ENCODE data around the gene DYSF. TPM values are rescaled to one million over a fixed set of nuclear protein-coding genes. Genes with fewer than 3 reads are reported as not detected.

DYSF gene
- total and polyA plus RNA-seq, 2 donors: 5.8 to 9.2 TPM

DNA sequence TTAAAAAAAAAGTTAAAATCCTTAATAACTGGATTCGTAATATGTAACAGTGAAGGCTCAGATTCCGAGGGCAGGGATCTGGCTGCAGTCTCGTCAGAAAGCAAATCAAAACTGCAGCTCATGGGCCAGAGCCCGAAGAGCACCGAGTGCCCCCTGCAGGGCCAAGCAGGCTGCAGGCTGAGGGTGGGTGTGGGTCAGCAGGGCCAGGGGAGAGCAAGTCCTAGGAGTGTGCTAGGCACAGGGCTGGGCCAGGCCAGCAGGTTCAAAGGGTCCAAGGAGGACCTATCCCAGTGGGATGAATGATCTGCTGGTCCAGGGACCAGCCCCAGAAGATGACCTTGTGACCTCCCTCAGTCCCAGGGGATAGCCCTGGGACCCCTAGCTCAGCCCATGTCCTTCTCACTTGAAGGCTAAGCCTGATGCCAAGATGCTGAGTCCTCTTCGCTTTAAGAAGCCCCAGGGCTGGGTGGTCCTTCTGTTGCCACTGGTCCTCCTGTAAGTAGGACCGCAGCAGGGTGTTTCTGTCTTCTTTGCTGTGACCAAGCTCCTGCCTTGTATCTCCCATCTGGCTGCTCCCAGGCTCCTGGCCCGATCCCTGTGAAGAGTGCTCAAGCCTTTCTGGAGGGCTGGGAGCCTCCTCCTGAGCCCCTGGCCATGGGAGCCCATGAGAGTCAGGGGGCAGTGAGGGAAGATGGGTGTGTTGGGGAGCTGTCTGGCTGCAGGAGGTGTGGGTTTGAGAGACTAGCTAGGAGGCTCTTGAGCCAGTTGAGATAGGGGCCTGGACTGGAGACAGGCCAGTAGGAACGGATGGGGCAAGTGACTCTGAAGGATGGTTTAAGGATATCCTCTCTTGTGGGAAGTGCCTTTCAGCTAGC lies 150.7 kb downstream of the DYSF start:
- DNase-seq (ENCODE audit: low read depth in 6 of 9, low spot score in 9 of 9): no peak
- H3K36me3 ChIP-seq (ENCODE audit: control insufficient read depth in 2 of 2, insufficient read depth in 2 of 2, low read length in 1 of 2): no peaks in the 10 kb centered on the region
- no peaks in the 10 kb centered on the region for H3K9me3 ChIP-seq (ENCODE audit: control insufficient read depth in 2 of 2, insufficient read depth in 1 of 2, low read length in 1 of 2)
- WGBS: 88% methylated on average over 9 of the region's 9 CpGs
- H3K4me1 ChIP-seq (ENCODE audit: control insufficient read depth in 2 of 2, insufficient read depth in 2 of 2, low read length in 2 of 2): peaks cover 0 to 4% of the 10 kb centered on the region in 2 donors
- H3K27me3 ChIP-seq (ENCODE audit: control insufficient read depth in 2 of 2, insufficient read depth in 1 of 2, low read length in 1 of 2): peaks cover 0 to 2% of the 10 kb centered on the region in 2 donors
- H3K4me3 ChIP-seq (ENCODE audit: low read length in 2 of 2): no peak overlapping the region
- no peak overlapping the region for H3K27ac ChIP-seq (ENCODE audit: low read depth in 1 of 2, low read length in 1 of 2)

DNA sequence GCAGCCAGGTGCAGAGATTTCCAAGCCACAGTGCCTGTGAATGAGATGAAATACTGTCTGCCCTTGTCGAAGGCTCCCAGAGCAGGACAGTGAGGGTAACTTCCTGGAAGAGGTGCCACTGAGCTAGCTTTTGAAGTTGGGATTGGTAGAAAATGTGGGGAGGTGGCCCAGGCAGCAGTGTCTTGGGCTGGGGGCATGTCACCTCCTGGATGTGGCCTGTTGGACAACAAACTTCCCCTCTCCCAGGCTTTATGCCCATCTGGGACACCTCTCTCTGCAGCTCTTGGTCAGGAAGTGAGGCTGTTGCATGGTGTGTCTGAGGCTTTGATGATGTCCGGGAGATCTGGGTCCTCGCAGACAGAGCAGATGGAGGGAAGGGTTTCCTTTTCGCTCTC lies 151.4 kb downstream of the DYSF start:
- no peaks in the 10 kb centered on the region for H3K36me3 ChIP-seq (ENCODE audit: control insufficient read depth in 2 of 2, insufficient read depth in 2 of 2, low read length in 1 of 2)
- 18% methylated on average over 4 of the region's 4 CpGs for WGBS

DNA sequence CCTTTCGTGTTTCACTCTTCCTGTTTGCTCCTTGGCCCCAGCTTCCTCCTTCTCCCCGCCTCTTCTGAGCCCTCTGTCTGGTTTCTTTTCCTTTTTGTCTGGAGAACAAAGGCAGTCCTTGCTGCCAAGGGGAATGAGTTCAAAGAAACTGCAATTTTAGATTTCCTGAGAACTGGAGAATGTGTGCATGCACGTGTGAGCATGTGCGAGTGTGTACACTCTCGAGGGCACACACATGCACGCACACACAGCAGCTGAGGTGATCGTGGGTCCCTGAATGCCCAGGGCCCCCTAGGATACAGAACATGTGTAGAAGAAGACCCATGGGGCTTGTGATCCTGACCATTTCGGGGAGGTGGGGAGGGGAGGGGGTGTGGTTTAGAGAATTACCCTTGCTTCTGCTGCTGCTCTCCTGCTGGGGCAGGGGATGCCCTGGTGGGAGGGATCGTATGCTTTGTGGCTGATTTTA lies 151.8 kb downstream of the DYSF start:
- no peaks in the 10 kb centered on the region for H3K9me3 ChIP-seq (ENCODE audit: control insufficient read depth in 2 of 2, insufficient read depth in 1 of 2, low read length in 1 of 2)
- WGBS: 42% methylated on average over 9 of the region's 9 CpGs
- H3K4me1 ChIP-seq (ENCODE audit: control insufficient read depth in 2 of 2, insufficient read depth in 2 of 2, low read length in 2 of 2): peaks cover 0 to 4% of the 10 kb centered on the region in 2 donors
- peaks cover 0 to 2% of the 10 kb centered on the region in 2 donors for H3K27me3 ChIP-seq (ENCODE audit: control insufficient read depth in 2 of 2, insufficient read depth in 1 of 2, low read length in 1 of 2)
- no peak for DNase-seq (ENCODE audit: low read depth in 6 of 9, low spot score in 9 of 9)
- no peaks in the 10 kb centered on the region for H3K36me3 ChIP-seq (ENCODE audit: control insufficient read depth in 2 of 2, insufficient read depth in 2 of 2, low read length in 1 of 2)
- no peak overlapping the region for H3K4me3 ChIP-seq (ENCODE audit: low read length in 2 of 2)
- no peak overlapping the region for H3K27ac ChIP-seq (ENCODE audit: low read depth in 1 of 2, low read length in 1 of 2)

More for the DNA sequence above, 151.4 kb downstream of the DYSF start:
- Histone ChIP-seq H3K27me3 (ENCODE audit: control insufficient read depth in 2 of 2, insufficient read depth in 1 of 2, low read length in 1 of 2) (peaks cover 0 to 2% of the 10 kb centered on the region in 2 donors), H3K9me3 (ENCODE audit: control insufficient read depth in 2 of 2, insufficient read depth in 1 of 2, low read length in 1 of 2) (no peaks in the 10 kb centered on the region), H3K4me3 (ENCODE audit: low read length in 2 of 2) (no peak overlapping the region), H3K27ac (ENCODE audit: low read depth in 1 of 2, low read length in 1 of 2) (no peak overlapping the region), H3K4me1 (ENCODE audit: control insufficient read depth in 2 of 2, insufficient read depth in 2 of 2, low read length in 2 of 2) (peaks cover 0 to 4% of the 10 kb centered on the region in 2 donors)
- DNase-seq (ENCODE audit: low read depth in 6 of 9, low spot score in 9 of 9): no peak

DNA sequence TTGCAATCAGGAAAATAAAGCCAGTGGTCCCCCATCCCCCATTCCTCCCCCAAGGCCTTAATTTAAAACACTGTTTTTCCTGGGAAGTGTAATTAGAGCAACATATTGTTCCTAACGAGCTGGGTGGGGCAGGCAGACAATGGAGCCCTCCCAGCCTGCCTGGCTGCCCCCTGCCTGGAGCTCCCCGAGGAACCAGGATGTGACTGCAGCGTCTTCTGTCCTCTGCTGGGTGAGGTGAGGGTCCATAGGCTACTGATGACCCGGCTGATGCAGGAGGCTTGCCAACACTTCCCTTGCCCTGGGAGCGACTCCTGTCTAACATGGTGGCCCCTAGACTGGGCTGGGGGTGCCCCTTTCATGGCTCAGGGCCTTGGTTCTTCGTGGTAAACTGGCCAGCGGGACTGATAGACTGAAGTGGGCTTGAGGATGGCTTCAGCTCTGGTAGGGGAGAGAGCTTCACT lies 152.4 kb downstream of the DYSF start:
- no peak for DNase-seq (ENCODE audit: low read depth in 6 of 9, low spot score in 9 of 9)
- no peaks in the 10 kb centered on the region for H3K9me3 ChIP-seq (ENCODE audit: control insufficient read depth in 2 of 2, insufficient read depth in 1 of 2, low read length in 1 of 2)
- peaks cover 0 to 2% of the 10 kb centered on the region in 2 donors for H3K27me3 ChIP-seq (ENCODE audit: control insufficient read depth in 2 of 2, insufficient read depth in 1 of 2, low read length in 1 of 2)
- peaks cover 0 to 4% of the 10 kb centered on the region in 2 donors for H3K4me1 ChIP-seq (ENCODE audit: control insufficient read depth in 2 of 2, insufficient read depth in 2 of 2, low read length in 2 of 2)
- 89% methylated on average over 7 of the region's 7 CpGs for WGBS
- no peak overlapping the region for H3K4me3 ChIP-seq (ENCODE audit: low read length in 2 of 2)
- H3K36me3 ChIP-seq (ENCODE audit: control insufficient read depth in 2 of 2, insufficient read depth in 2 of 2, low read length in 1 of 2): no peaks in the 10 kb centered on the region
- no peak overlapping the region for H3K27ac ChIP-seq (ENCODE audit: low read depth in 1 of 2, low read length in 1 of 2)

DNA sequence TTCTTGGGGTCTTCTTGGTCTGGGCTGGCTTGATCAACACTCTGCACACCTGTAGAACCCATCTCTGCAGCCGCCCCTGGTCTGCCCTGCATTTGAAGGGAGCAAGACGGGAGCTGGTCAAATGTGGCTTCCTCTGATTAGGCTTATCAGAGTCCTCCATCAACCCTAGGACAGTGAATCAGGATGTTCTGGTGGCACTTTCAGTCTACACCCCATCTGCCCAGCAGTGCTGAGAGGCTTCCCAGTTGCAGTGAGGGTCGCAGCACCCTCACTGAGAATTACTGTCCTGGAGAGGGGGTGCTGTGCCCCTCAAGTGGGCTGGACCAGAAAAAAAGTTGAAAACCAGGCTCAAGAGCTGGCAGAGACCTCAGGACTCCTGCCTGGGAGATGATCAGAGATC lies 152.9 kb downstream of the DYSF start:
- DNase-seq (ENCODE audit: low read depth in 6 of 9, low spot score in 9 of 9): no peak
- Histone ChIP-seq H3K4me3 (ENCODE audit: low read length in 2 of 2) (no peak overlapping the region), H3K9me3 (ENCODE audit: control insufficient read depth in 2 of 2, insufficient read depth in 1 of 2, low read length in 1 of 2) (no peaks in the 10 kb centered on the region), H3K4me1 (ENCODE audit: control insufficient read depth in 2 of 2, insufficient read depth in 2 of 2, low read length in 2 of 2) (peaks cover 0 to 4% of the 10 kb centered on the region in 2 donors), H3K27ac (ENCODE audit: low read depth in 1 of 2, low read length in 1 of 2) (no peak overlapping the region), H3K36me3 (ENCODE audit: control insufficient read depth in 2 of 2, insufficient read depth in 2 of 2, low read length in 1 of 2) (no peaks in the 10 kb centered on the region), H3K27me3 (ENCODE audit: control insufficient read depth in 2 of 2, insufficient read depth in 1 of 2, low read length in 1 of 2) (peaks cover 0 to 2% of the 10 kb centered on the region in 2 donors)
- 63% methylated on average over 3 of the region's 3 CpGs for WGBS

DNA sequence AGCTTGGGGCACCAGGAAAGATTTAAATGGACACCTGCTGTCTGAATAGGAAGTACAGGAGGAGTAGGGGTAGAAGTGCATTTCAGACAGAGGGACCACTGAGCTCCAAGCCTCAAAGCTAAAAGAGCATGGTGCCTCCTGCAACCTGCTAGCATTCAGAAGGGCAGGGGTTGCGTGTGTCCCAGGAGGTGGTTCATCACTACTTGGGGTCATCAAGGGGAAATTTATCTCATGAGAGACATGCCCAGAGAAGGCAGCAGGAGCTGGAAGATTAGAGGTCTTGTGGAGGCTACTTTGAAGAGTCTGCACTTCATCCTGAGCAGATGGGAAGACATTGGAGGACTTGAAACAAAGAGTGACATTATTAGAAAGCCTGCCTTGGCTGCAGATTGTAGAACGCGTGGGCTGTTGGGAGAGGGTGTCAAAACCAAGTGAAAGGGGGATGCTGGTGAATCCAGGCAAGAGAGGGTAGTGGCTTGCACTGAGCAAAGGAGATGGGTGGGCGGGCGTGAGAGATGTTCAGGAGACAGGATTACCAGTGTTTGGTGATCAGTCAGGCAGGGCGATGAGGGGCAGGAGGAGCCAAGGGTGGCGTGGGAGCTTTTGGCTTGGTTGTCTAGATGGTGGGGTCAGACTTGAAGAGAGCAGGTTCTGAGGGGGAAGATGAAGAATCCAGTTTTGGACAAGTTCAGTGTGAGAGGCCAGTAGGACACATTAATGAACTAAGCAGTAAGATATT lies 154.0 kb downstream of the DYSF start:
- Histone ChIP-seq H3K9me3 (ENCODE audit: control insufficient read depth in 2 of 2, insufficient read depth in 1 of 2, low read length in 1 of 2) (no peaks in the 10 kb centered on the region), H3K27me3 (ENCODE audit: control insufficient read depth in 2 of 2, insufficient read depth in 1 of 2, low read length in 1 of 2) (peaks cover 0 to 2% of the 10 kb centered on the region in 2 donors), H3K4me3 (ENCODE audit: low read length in 2 of 2) (no peak overlapping the region), H3K27ac (ENCODE audit: low read depth in 1 of 2, low read length in 1 of 2) (no peak overlapping the region), H3K36me3 (ENCODE audit: control insufficient read depth in 2 of 2, insufficient read depth in 2 of 2, low read length in 1 of 2) (no peaks in the 10 kb centered on the region), H3K4me1 (ENCODE audit: control insufficient read depth in 2 of 2, insufficient read depth in 2 of 2, low read length in 2 of 2) (peaks cover 0 to 4% of the 10 kb centered on the region in 2 donors)
- 95% methylated on average over 7 of the region's 7 CpGs for WGBS
- DNase-seq (ENCODE audit: low read depth in 6 of 9, low spot score in 9 of 9): no peak

DNA sequence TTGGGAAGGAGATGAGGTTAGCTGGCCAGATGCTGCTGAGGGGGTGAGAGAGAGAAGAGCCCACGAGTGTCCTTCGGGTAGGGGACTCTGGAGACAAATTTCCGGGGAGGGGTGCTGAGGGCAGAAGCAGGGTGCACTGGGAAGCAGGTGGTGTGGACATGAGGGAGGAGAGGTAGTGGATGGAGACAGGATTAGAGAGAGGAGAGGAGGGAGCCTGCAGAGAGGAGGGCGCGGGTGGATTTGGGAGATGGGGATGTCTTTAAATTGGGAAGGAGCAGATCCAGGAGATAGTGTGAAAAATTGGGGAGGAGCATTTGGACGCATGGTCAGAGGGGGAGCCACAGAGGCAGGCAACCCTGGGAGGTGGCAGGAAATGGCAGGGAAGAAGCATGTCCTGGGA lies 154.7 kb downstream of the DYSF start:
- DNase-seq (ENCODE audit: low read depth in 6 of 9, low spot score in 9 of 9): no peak
- Histone ChIP-seq H3K9me3 (ENCODE audit: control insufficient read depth in 2 of 2, insufficient read depth in 1 of 2, low read length in 1 of 2) (no peaks in the 10 kb centered on the region), H3K27me3 (ENCODE audit: control insufficient read depth in 2 of 2, insufficient read depth in 1 of 2, low read length in 1 of 2) (peaks cover 0 to 2% of the 10 kb centered on the region in 2 donors), H3K36me3 (ENCODE audit: control insufficient read depth in 2 of 2, insufficient read depth in 2 of 2, low read length in 1 of 2) (no peaks in the 10 kb centered on the region), H3K4me1 (ENCODE audit: control insufficient read depth in 2 of 2, insufficient read depth in 2 of 2, low read length in 2 of 2) (peaks cover 0 to 4% of the 10 kb centered on the region in 2 donors), H3K4me3 (ENCODE audit: low read length in 2 of 2) (no peak overlapping the region), H3K27ac (ENCODE audit: low read depth in 1 of 2, low read length in 1 of 2) (no peak overlapping the region)
- 88% methylated on average over 6 of the region's 6 CpGs for WGBS

DNA sequence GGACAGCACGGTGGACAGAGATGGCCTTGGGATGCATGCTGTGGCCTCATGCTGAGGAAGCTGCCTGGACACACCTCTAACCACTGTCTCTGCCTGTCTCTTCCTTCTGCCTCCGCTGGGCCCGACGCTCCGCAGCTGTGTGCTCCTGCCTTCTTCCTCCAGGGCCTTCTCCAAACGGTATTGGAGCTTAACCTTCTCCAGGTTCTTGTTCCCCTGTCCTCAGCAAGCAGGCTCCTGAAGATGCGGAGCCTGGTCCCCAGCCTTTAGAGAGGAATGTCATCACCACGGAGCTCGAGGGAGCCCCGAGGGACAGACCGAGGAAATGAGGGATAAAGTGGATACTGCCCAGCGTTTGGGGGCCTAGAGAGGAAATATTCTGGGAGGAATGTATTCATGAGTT lies 155.1 kb downstream of the DYSF start:
- no peak for DNase-seq (ENCODE audit: low read depth in 6 of 9, low spot score in 9 of 9)
- no peak overlapping the region for H3K4me3 ChIP-seq (ENCODE audit: low read length in 2 of 2)
- H3K27ac ChIP-seq (ENCODE audit: low read depth in 1 of 2, low read length in 1 of 2): no peak overlapping the region
- H3K36me3 ChIP-seq (ENCODE audit: control insufficient read depth in 2 of 2, insufficient read depth in 2 of 2, low read length in 1 of 2): no peaks in the 10 kb centered on the region
- peaks cover 0 to 2% of the 10 kb centered on the region in 2 donors for H3K27me3 ChIP-seq (ENCODE audit: control insufficient read depth in 2 of 2, insufficient read depth in 1 of 2, low read length in 1 of 2)
- peaks cover 0 to 4% of the 10 kb centered on the region in 2 donors for H3K4me1 ChIP-seq (ENCODE audit: control insufficient read depth in 2 of 2, insufficient read depth in 2 of 2, low read length in 2 of 2)
- no peaks in the 10 kb centered on the region for H3K9me3 ChIP-seq (ENCODE audit: control insufficient read depth in 2 of 2, insufficient read depth in 1 of 2, low read length in 1 of 2)
- WGBS: 83% methylated on average over 12 of the region's 12 CpGs

DNA sequence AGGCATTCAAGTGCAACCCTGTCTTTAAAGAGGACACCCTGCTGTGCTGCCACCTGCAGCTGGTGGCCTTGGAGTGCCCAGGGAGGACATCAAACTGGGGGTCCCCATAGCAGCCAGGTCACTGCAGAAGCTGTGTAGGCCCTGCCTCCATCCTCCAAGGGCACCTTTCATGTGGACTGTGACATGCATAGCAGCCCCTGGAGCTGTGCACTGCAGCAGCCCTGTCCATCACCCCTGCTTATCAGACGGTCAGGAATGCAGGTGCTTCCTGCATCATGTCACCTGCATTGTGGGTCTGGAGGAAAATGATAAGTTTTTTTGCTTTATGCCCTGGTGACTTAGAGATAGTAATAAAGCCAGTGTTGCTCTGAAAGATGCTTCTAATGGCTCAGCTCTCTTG lies 155.7 kb downstream of the DYSF start:
- DNase-seq (ENCODE audit: low read depth in 6 of 9, low spot score in 9 of 9): no peak
- no peak overlapping the region for H3K4me3 ChIP-seq (ENCODE audit: low read length in 2 of 2)
- 3% methylated on average over 1 of the region's 1 CpG for WGBS
- H3K4me1 ChIP-seq (ENCODE audit: control insufficient read depth in 2 of 2, insufficient read depth in 2 of 2, low read length in 2 of 2): peaks cover 0 to 4% of the 10 kb centered on the region in 2 donors
- H3K27ac ChIP-seq (ENCODE audit: low read depth in 1 of 2, low read length in 1 of 2): no peak overlapping the region
- peaks cover 0 to 2% of the 10 kb centered on the region in 2 donors for H3K27me3 ChIP-seq (ENCODE audit: control insufficient read depth in 2 of 2, insufficient read depth in 1 of 2, low read length in 1 of 2)
- no peaks in the 10 kb centered on the region for H3K9me3 ChIP-seq (ENCODE audit: control insufficient read depth in 2 of 2, insufficient read depth in 1 of 2, low read length in 1 of 2)
- H3K36me3 ChIP-seq (ENCODE audit: control insufficient read depth in 2 of 2, insufficient read depth in 2 of 2, low read length in 1 of 2): no peaks in the 10 kb centered on the region
